Lower leg skin (tissue), 4 donors: ENCODE results near the gene HOXC13. TPM values are rescaled to one million over a fixed set of nuclear protein-coding genes. Genes with fewer than 3 reads are reported as not detected.
A peak's percentile ranks its signal among the peaks of the same experiment; 100 is the strongest.

Experiments used
- DNase-seq, 2 donors: peaks; one replicate each; pipeline ENCODE4 v3.0.0-alpha.2; 2019; ENCODE audit warnings: low spot score in 2 of 2
- H3K4me3 ChIP-seq: fragments of 200-600 bp; sonication (generic); 2 replicates; pipeline ENCODE4 v1.5.1; 2017; ENCODE audit warnings: mild to moderate bottlenecking, low read depth; ENCODE audit not compliant: poor library complexity, severe bottlenecking
- POLR2A ChIP-seq, 2 donors: fragments of 450-650 bp; IDR thresholded peaks; one replicate each; pipeline ENCODE4 v1.6.1; 2016 to 2017; ENCODE audit warnings: antibody characterized with exemption in 2 of 2, mild to moderate bottlenecking in 1 of 2, moderate library complexity in 1 of 2
- WGBS, 2 donors: methylation state at CpG; one replicate each; pipeline ENCODE4 v1.1.5; 2018; 5-methylcytosine and 5-hydroxymethylcytosine counted together
- intact Hi-C: fragments of 100-400 bp; cut with DNase I; formaldehyde crosslinking; loops from one replicate; pipeline ENCODE4 v1.15.0; 2023; ENCODE audit warnings: low total_unique reads
- total RNA-seq, 4 donors: library from RNA; depleted of rRNA; stranded (reverse); fragments of >200 nt; gene quantifications; one replicate each; pipeline ENCODE4 v1.1.0, GENCODE V29; 2016
- TF ChIP-seq, protein P1 (sequence below), 3 donors: fragments of 450-650 bp; IDR thresholded peaks; one replicate each; pipeline ENCODE4 v1.5.1; 2016; ENCODE audit warnings: antibody characterized with exemption in 3 of 3, mild to moderate bottlenecking in 3 of 3, moderate library complexity in 2 of 3

The HOXC13 gene
- total RNA-seq, 4 donors from 2014 or later = 9.8 to 14.9 (median 11.2) TPM

DNA sequence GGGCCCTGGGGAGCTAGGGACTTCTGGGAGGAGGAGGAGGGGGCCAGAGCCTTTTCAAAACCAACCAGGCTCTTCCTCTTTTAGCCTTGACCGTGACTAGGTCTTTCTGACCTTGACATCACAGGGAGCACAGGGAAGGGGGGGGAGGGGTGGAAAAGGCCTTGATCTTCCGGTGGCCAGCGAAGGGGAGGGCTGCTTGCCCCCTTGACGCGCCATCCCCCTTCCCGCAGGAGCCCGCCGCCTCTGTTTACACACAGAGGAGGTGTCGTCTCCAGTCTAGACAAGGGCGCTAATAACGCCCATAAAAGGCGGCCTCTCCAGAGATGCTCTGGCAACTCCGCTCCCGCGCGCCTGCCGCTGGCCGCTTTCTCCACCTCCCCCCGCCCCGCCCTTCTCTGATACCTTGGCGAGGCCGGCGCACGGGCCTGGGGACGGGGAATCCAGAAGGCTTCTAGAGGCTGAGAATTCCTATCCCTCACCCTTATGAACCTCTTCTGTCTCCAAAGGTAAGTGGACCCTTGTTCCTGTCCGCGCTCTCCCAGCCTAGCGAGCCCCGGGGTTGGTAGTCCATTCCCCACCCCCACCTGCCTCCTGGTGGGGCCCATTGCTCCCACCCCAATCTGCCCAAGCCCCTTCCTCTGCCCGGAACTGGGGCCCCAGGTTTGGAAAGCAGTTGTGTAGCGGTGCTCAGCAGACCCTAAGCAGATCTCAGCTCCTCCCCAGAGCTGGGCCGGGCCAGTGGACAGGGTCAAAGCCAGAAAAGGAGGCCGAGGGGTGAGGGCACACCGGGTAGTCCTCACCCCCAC is 11.2 kb downstream of the HOXC13 start:
- intact Hi-C loops = loop anchor here (5.0 kb wide), 1 partner anchor 158 kb away; no protein-coding TSS in a partner anchor

DNA sequence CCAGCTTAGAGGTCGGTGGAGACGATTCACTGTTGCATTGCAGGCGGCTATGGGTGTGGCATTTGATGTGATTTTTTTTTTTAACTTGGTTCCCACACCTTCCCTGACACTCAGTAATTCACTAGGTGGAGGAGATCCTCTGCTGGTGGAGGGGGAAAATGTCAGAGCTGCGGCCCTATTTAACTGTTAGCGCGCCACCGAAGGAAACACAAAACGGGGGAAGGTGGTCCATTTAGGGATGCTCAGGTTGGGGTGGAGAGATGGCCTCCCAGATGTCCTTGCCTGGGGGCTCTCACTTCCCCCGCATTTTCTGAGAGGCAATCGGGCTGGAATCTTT is 11.8 kb downstream of the HOXC13 start:
- intact Hi-C loops = loop anchor here (5.0 kb wide), 1 partner anchor 158 kb away; no protein-coding TSS in a partner anchor
- no peak for DNase-seq
- WGBS, 2 donors = 17 to 18% methylated on average over 10 of the region's 10 CpGs
- H3K4me3 ChIP-seq = no peak overlapping the region
- TF ChIP-seq, protein P1, sequence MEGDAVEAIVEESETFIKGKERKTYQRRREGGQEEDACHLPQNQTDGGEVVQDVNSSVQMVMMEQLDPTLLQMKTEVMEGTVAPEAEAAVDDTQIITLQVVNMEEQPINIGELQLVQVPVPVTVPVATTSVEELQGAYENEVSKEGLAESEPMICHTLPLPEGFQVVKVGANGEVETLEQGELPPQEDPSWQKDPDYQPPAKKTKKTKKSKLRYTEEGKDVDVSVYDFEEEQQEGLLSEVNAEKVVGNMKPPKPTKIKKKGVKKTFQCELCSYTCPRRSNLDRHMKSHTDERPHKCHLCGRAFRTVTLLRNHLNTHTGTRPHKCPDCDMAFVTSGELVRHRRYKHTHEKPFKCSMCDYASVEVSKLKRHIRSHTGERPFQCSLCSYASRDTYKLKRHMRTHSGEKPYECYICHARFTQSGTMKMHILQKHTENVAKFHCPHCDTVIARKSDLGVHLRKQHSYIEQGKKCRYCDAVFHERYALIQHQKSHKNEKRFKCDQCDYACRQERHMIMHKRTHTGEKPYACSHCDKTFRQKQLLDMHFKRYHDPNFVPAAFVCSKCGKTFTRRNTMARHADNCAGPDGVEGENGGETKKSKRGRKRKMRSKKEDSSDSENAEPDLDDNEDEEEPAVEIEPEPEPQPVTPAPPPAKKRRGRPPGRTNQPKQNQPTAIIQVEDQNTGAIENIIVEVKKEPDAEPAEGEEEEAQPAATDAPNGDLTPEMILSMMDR (IDR thresholded peaks at IDR 0.05) = no peak
- TF ChIP-seq POLR2A (IDR thresholded peaks at IDR 0.05) = no peak

More for the DNA sequence above, 11.2 kb downstream of the HOXC13 start:
- peak in 1 of 2 donors; percentile 85 for DNase-seq
- 27 to 32% methylated on average over 31 to 34 of the region's 34 CpGs for WGBS, 2 donors
- TF ChIP-seq, protein P1 (IDR thresholded peaks at IDR 0.05) = no peak
- no peak for TF ChIP-seq POLR2A (IDR thresholded peaks at IDR 0.05)
- H3K4me3 ChIP-seq = no peak overlapping the region

DNA sequence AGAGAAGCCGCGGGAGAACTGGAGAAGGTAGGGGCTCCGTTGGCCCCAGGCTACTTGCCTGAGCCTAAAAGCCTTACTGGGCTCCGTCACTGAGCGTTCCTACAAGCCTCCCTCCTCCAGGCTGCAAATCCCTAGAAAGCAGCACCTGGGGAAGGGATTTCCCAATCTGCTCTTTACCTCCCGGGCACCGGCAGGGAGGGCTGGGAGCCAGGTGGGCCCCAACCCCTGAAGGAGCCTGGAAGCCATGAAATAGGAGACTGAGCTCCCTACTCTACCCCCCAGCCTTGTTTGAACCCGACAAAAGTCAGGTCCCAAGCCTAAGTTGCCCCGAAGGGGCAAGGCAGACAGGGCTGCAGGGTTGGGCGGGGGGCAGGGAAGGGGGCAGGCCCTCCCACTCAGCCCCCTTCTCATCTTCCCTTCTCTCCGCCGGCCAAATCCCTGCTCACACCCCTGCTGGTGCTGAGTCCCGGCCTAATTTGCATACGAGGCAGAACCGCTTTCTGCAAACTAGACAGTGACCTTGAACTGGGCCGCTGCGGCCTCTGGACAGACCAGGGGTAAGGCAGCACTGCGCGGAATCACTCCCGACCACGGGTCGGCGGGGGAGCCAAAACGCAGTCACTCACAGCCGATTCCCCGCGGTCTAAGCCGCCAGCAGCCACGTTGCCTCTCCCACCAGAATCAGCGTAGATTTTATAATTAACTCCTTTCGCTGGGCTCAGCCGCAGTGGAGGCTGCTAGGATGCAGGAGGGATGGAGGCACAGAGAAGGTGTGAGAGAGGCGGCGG is 12.4 kb downstream of the HOXC13 start:
- DNase-seq = no peak
- no peak overlapping the region for H3K4me3 ChIP-seq
- 39 to 50% methylated on average over 33 to 34 of the region's 34 CpGs for WGBS, 2 donors
- intact Hi-C loops = loop anchor here (5.0 kb wide), 1 partner anchor 159 kb away; no protein-coding TSS in a partner anchor
- TF ChIP-seq, protein P1 (IDR thresholded peaks at IDR 0.05) = no peak
- no peak for TF ChIP-seq POLR2A (IDR thresholded peaks at IDR 0.05)

DNA sequence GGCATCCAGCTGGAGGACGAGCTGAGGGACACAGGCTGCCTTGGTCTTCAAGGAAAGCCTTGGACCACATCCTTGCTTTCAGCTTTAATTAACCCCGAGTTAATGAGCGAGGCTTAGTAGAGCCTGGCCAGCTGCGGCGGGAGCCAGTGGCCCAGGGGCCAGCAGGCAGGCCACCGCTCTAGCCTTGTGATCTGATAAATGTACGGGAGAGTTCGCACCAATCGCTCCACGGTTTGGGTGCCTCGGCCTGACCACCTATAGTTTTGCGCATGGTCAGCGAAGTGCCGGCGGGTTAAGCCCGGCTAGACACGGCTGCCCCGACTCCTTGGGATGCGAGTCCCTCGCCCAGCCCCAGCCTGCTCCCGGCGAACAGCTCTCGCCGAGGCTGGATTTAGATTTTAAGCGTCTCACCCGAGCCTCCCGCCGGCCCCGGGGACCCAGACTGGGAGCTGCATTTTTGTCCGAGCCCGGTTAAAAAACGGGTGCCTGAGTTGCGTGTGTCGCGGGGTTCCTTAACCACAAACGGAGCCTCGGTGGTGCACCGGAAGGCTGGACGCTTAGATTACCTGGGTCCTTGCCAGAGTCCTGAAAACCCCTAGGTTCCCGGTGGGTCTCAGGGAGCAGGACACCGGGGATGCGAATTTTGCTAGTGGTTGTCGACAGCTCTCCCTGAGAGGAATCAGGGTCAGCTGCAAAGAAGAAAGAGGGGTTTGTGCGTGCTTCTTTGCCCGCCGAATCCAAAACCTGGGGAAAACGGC is 13.1 kb downstream of the HOXC13 start:
- DNase-seq = no peak
- H3K4me3 ChIP-seq = no peak overlapping the region
- TF ChIP-seq POLR2A (IDR thresholded peaks at IDR 0.05) = no peak
- TF ChIP-seq, protein P1 (IDR thresholded peaks at IDR 0.05) = no peak
- 52 to 56% methylated on average over 46 to 47 of the region's 47 CpGs for WGBS, 2 donors
- intact Hi-C loops = loop anchor here (5.0 kb wide), 1 partner anchor 159 kb away; no protein-coding TSS in a partner anchor

DNA sequence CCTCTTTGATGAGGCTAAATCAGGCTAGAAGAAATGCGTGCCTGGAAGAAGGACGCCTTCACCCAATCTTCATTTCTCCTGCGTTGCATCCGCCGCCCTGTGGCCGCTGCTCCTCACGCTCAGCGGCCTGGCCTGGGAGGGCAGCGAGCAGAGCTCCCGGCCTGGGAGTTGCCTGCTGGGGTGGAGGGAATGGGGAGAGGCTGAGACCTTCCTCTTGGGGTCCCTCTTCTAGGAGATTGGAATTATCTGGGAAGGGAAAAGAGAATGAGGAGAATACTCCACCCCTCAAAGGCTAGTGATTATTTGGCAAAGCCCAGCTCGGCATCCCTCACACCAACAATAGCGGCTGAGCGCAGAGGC is 13.7 kb downstream of the HOXC13 start:
- WGBS, 2 donors = 53 to 60% methylated on average over 13 of the region's 13 CpGs
- no peak overlapping the region for H3K4me3 ChIP-seq
- intact Hi-C loops = loop anchor here (5.0 kb wide), 1 partner anchor 160 kb away; no protein-coding TSS in a partner anchor
- TF ChIP-seq, protein P1 (IDR thresholded peaks at IDR 0.05) = no peak
- TF ChIP-seq POLR2A (IDR thresholded peaks at IDR 0.05) = no peak
- no peak for DNase-seq
